K562 (cell line): ENCODE measurements around the gene ABCA4.

Experiments
- CHD7 ChIP-seq: fragments of 200-600 bp; sonication (generic); IDR thresholded peaks from one replicate; pipeline ENCODE4 v1.6.1; 2012; ENCODE audit warnings: mild to moderate bottlenecking, low read depth, low read length, inconsistent platforms
- ELF1 ChIP-seq: fragments of 200-800 bp; sonication (Bioruptor generic); IDR thresholded peaks from 2 replicates; pipeline ENCODE4 v1.6.1; 2016; ENCODE audit warnings: missing genetic modification characterization, missing compliant biosample characterization
- GABPA ChIP-seq: fragments of 200-800 bp; sonication (Bioruptor generic); conservative IDR thresholded peaks from 2 replicates; pipeline ENCODE4 v1.6.1; 2016; ENCODE audit warnings: low read depth, missing genetic modification characterization, missing compliant biosample characterization
- NR0B1 ChIP-seq: fragments of 450-650 bp; IDR thresholded peaks from one replicate; pipeline ENCODE4 v1.6.1; 2018; ENCODE audit warnings: mild to moderate bottlenecking, moderate library complexity; ENCODE audit not compliant: partially characterized antibody
- TCF7 ChIP-seq: sonication (generic); IDR thresholded peaks from 2 replicates; pipeline ENCODE4 v1.6.1; 2016; ENCODE audit warnings: antibody characterized with exemption, borderline replicate concordance
- YY1 ChIP-seq, 3 experiments: IDR thresholded peaks; 2 replicates each; pipeline ENCODE4 v1.6.1; 2011; ENCODE audit warnings: low read length in 2 of 3, mild to moderate bottlenecking in 2 of 3, moderate library complexity in 2 of 3, borderline replicate concordance in 1 of 3, control low read depth in 1 of 3, low read depth in 1 of 3; ENCODE audit not compliant: insufficient read depth in 3 of 3, insufficient replicate concordance in 2 of 3, control insufficient read depth in 1 of 3, insufficient read length in 1 of 3; ENCODE audit errors: extremely low read depth in 1 of 3
- ZNF384 ChIP-seq: IDR thresholded peaks from 2 replicates; pipeline ENCODE4 v1.6.1; 2012; ENCODE audit warnings: low read depth, low read length, improper control_type of control experiment
- TF ChIP-seq, protein P1 (sequence below), 3 experiments: IDR thresholded peaks in 2 of 3; conservative IDR thresholded peaks in 1 of 3; 2 replicates each; pipeline ENCODE4 v1.5.1; 2011 to 2012; ENCODE audit warnings: low read length in 3 of 3, mild to moderate bottlenecking in 3 of 3, control low read depth in 2 of 3, improper control_type of control experiment in 1 of 3, inconsistent platforms in 1 of 3, low read depth in 1 of 3, mixed read lengths in 1 of 3, moderate library complexity in 1 of 3; ENCODE audit not compliant: insufficient read depth in 2 of 3

DNA sequence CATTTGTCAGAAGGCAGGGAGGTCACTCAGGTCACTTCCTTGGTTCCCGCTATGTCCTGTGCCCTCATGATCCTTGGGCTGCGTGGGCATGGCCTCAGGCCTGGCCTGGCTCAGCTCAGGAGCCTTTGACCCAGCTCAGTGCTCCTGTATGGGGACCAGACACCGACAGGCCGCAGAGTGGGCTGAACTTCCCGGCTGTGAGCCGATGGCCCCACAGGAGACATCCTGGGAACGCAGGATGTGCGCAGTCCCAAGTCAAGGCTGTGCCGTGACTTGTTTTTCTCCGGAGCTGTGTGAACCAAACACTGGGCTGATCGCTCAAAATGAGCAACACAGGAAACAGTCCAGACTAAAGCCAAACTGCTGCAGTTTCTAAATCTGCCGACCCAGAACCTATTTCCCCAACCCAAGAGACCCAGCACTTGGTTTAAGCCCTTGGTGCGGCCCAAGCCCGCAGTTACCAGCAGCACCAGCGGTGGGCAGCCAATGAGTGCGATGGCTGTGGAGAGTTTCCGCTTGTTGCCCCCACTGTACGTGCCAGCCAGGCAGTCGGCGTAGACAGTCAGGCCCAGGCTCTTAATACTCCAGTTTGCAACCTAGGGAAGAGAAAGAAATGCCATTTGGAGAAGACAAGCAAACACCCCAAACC is 119.4 kb downstream of the ABCA4 start:
- no peak for TF ChIP-seq YY1 (IDR thresholded peaks at IDR 0.05; ENCODE audit: borderline replicate concordance in 1 of 3, control insufficient read depth in 1 of 3, extremely low read depth in 1 of 3, insufficient read depth in 3 of 3, insufficient read length in 1 of 3, insufficient replicate concordance in 2 of 3, low read depth in 1 of 3, low read length in 2 of 3)
- no peak for TF ChIP-seq GABPA (tag)
- TF ChIP-seq, protein P1, sequence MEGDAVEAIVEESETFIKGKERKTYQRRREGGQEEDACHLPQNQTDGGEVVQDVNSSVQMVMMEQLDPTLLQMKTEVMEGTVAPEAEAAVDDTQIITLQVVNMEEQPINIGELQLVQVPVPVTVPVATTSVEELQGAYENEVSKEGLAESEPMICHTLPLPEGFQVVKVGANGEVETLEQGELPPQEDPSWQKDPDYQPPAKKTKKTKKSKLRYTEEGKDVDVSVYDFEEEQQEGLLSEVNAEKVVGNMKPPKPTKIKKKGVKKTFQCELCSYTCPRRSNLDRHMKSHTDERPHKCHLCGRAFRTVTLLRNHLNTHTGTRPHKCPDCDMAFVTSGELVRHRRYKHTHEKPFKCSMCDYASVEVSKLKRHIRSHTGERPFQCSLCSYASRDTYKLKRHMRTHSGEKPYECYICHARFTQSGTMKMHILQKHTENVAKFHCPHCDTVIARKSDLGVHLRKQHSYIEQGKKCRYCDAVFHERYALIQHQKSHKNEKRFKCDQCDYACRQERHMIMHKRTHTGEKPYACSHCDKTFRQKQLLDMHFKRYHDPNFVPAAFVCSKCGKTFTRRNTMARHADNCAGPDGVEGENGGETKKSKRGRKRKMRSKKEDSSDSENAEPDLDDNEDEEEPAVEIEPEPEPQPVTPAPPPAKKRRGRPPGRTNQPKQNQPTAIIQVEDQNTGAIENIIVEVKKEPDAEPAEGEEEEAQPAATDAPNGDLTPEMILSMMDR (IDR thresholded peaks at IDR 0.05 in 2 of 3, conservative IDR thresholded peaks at IDR 0.05 in 1 of 3; ENCODE audit: insufficient read depth in 2 of 3, low read depth in 1 of 3, low read length in 3 of 3) = no peak
- TF ChIP-seq TCF7 = no peak
- TF ChIP-seq NR0B1 = no peak
- no peak for TF ChIP-seq ZNF384
- TF ChIP-seq ELF1 (tag) = no peak
- TF ChIP-seq CHD7 = no peak
